NCI-H2081 (cell line): ENCODE data around the gene HLA-DMA.

Experiments
- DNase-seq, 2 experiments: peaks; one replicate each; lab custom pipeline; 2025; lab: John Stamatoyannopoulos, UW

The HLA-DMA gene

GRCh38 chr6:32952817-32953739, at the start of gene HLA-DMA:
Gene HLA-DMA, minus strand, starts transcription at chr6:32953097. Its CDS starts 61 bp downstream, at chr6:32953036.
- DNase-seq, result peak; percentile 35 to 59

- no peak for DNase-seq
Observed at GRCh38 chr6:33001685-33002084, 48.8 kb upstream of the HLA-DMA start.

GRCh38 chr6:33000055-33000454, 47.2 kb upstream of the HLA-DMA start:
- no peak for DNase-seq

- no peak for DNase-seq
Observed at GRCh38 chr6:32995448-32995847, 42.6 kb upstream of the HLA-DMA start.

GRCh38 chr6:32993363-32993973, 40.6 kb upstream of the HLA-DMA start:
- DNase-seq, result no peak

GRCh38 chr6:32991972-32992371, 39.1 kb upstream of the HLA-DMA start:
- DNase-seq, result no peak

- DNase-seq, result no peak
Observed at GRCh38 chr6:32989368-32989767, 36.5 kb upstream of the HLA-DMA start.

- DNase-seq, result peak; percentile 93
Observed at GRCh38 chr6:32984622-32985389, 31.9 kb upstream of the HLA-DMA start.

- DNase-seq, result no peak
Observed at GRCh38 chr6:32983964-32984621, 31.2 kb upstream of the HLA-DMA start.

GRCh38 chr6:32983493-32983848, 30.6 kb upstream of the HLA-DMA start:
- no peak for DNase-seq

- DNase-seq, result peak in 1 of 2 experiments; percentile 9
Observed at GRCh38 chr6:32982702-32983492, 30.0 kb upstream of the HLA-DMA start.

GRCh38 chr6:32982084-32982701, 29.3 kb upstream of the HLA-DMA start:
- DNase-seq, result peak in 1 of 2 experiments; percentile 44

GRCh38 chr6:32980488-32981038, 27.7 kb upstream of the HLA-DMA start:
- no peak for DNase-seq

GRCh38 chr6:32979720-32980487, 27.0 kb upstream of the HLA-DMA start:
- DNase-seq, result no peak

GRCh38 chr6:32977953-32978324, 25.0 kb upstream of the HLA-DMA start:
- DNase-seq, result no peak

- DNase-seq, result no peak
Observed at GRCh38 chr6:32977272-32977952, 24.5 kb upstream of the HLA-DMA start.

GRCh38 chr6:32976334-32977069, 23.6 kb upstream of the HLA-DMA start:
- no peak for DNase-seq

GRCh38 chr6:32975886-32976285, 23.0 kb upstream of the HLA-DMA start:
- no peak for DNase-seq
